Right hindlimb (tissue), 1 donor: Measurements from ENCODE around the gene CAPN7.
"Not testable (repeated sequence)": the region's sequence is repeated elsewhere in the genome, so short reads cannot be mapped to it uniquely, and the experiment has no call there.

Source experiments
- DNase-seq: peaks from one replicate; pipeline ENCODE4 v3.0.0-alpha.2; 2018

CAPN7 gene

GRCh38 chr3:15205934-15206661, at the start of gene CAPN7:
Gene CAPN7 (plus strand): TSS chr3:15206246. CDS start chr3:15206496, 250 bp downstream.
- DNase-seq: peak; percentile 97

DNA sequence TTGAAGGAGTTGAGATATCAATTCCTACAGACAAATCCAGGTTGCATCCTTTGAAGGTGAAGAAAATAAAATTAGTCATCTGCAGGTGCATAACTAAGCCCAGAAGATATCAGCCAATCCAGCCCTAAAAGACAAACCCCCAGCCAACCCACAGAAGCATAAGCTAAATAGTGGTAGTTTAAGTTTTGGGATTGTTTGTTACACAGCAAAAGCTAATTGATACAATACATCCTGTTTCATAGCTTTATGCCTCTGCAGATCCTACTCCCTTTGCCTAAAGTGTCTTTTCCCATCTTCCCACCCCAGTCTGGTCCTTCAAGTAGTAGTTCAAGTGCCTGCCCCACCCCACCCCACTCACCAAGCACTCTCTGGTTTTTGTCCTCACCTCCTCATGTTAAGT, 48.6 kb upstream of the CAPN7 start:
- no peak for DNase-seq

DNA sequence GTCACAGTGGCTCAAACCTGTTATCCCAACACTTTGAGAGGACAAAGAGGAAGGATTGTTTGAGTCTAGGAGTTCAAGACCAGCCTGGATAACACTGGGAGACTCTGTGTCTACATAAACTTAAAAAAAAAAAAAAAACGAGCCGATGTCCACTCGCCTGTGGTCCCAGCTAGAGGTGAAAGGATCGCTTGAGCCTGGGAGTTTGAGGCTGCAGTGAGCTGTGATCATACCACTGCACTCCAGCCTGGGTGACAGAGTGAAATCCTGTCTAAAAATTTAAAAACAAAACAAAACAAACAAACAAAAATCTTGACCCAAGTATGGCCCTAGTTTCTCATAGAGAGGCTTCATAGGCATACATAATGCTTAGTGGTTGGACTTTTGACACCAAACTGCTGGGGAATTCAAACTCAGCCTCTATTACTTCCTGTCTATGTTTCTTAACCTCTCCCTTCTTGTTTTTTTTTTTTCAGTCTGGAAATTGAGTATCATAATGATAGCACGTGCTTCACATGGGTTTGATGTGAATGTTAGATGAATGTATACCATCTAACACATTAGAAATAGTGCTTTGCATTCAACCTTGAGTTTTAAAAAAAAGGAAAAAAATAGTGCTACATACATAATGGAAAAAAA, 46.4 kb upstream of the CAPN7 start:
- DNase-seq: no peak

DNA sequence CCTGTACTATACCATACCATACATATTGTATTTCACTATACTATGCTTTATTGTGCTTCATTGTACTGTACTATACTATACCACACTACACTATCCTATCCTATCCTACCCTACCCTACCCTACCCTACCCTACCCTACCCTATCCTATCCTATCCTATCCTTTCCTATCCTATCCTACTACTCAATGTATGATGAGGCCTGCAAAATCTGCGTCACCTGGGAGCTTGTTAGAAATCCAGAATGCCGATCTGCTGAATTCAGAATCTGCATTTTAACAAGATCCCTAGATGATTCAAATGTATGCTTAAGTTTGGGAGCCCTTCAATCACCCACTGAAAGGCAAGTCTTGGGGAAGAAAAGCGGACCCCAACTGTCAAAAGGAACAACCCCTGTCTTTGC, 45.4 kb upstream of the CAPN7 start:
- DNase-seq: no peak

DNA sequence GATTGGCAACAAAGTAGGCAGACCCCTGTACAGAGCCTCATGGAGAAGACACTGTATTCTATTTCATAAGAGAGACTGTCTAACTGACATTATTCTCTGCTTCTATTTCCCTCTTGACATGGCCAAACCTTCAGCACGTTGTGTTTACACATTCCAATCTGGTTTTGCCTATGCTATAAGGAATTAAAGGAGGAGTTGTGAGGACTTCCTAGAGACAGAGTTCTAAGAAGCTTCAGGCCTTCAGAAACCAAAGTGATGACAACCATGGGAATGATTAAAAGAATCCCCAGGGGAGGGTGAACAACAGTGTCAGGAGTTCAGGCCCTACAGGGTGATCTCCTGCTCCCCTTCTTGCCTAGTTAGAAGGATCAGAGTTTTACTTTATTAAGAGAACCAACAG, 44.9 kb upstream of the CAPN7 start:
- DNase-seq: no peak

GRCh38 chr3:15163656-15164055, 42.4 kb upstream of the CAPN7 start:
- not testable (repeated sequence) for DNase-seq

- no peak for DNase-seq
These were observed 41.7 kb upstream of the CAPN7 start for GRCh38 chr3:15164340-15164739.

DNA sequence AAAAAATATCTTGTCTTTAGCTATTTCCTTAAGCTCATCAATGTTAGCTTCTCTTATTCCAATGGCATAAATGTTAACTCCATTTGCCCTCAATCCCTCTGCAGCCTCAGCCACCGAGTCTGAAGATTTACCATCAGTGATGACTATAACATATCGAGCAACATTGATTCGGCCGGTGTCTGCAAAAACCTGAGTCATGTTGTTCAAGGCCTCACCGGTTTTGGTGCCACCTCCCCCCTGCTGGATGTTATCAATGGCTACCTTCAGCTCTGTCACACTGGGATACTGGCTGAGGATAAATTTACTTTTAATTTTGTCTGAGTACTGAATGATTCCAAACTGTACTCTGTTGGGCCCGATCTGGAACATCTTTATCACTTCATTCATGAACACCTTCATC, 41.0 kb upstream of the CAPN7 start:
- DNase-seq: no peak

DNA sequence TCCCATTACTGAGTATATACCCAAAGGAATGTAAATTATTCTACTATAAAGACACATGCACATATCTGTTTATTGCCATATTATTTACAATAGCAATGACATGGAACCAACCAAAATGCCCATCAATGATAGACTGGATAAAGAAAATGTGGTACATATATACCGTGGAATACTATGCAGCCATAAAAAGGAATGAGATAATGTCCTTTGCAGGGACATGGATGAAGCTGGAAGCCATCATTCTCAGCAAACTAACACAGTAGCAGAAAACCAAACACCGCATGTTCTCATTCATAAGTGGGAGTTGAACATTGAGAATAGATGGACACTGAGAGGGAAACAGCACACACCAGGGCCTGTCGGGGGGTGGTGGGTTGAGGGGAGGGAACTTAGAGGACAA, 39.7 kb upstream of the CAPN7 start:
- not testable (repeated sequence) for DNase-seq

GRCh38 chr3:15171096-15171495, 35.0 kb upstream of the CAPN7 start:
- DNase-seq: no peak

- DNase-seq: no peak
These were observed 33.2 kb upstream of the CAPN7 start for GRCh38 chr3:15172806-15173205.

DNA sequence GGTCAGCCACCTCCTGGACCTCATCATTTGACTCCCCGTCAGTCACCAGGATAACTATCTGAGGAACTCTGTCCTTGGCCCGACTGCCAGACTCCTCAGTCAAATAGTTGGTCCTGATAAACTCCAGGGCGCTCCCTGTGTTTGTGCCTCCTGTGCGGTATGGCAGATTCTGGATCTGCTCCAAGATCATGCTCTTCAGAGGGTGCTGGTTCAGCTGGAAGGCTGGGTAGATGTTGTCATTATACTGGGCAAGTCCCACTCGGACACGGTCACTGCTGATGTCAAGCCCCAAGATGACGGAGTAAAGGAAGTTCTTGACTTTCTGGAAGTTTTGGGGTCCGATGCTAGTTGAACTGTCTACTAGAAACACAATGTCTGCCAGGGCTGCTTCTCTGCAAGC, 31.1 kb upstream of the CAPN7 start:
- no peak for DNase-seq

GRCh38 chr3:15175605-15176004, 30.4 kb upstream of the CAPN7 start:
- no peak for DNase-seq

DNA sequence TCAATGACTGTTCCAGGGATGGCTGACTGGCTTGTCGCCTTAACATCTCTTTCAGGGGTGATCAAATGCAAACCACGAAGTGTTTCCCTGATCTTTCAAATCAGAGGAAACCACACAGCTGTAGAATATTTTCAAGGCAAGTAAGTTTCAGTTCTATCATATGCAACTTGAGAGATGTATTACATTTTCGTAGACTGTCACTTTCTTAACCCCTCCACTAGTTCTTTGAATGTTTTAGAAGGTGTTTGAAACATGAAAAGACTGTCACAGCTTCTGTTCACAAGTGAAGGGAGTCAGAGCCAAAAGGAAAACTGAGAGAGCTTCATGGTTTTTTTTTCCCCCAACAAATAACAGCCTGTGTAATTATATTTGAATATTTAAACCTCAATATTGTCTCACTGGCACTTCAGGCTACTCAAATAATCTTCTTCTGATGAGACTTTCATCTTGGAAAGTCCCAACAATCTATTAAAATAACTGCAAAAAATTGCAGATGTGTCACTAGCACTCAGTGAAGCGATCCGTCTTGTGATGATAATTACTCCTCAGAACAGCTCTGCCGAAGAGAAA, 25.9 kb upstream of the CAPN7 start:
- no peak for DNase-seq

DNA sequence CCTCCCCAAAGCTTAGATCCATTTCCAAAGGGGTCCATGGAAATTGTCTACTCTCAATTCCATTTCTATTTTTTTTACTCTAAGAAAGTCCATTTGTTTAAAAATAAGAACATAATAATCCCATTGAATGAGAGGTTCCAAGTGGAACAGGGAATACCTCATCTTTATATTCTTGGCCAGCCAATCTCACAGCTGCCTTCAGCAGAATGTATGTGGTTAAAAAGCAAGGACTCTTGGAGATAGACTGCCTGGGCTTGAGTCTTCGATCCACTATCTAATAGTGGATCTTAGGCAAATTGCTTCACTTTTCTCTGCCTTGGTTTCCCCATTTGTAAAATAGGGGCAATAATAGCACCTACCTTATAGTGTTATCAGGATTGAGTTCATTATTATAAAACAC, 24.5 kb upstream of the CAPN7 start:
- DNase-seq: no peak

GRCh38 chr3:15181963-15182362, 24.1 kb upstream of the CAPN7 start:
- DNase-seq: no peak

DNA sequence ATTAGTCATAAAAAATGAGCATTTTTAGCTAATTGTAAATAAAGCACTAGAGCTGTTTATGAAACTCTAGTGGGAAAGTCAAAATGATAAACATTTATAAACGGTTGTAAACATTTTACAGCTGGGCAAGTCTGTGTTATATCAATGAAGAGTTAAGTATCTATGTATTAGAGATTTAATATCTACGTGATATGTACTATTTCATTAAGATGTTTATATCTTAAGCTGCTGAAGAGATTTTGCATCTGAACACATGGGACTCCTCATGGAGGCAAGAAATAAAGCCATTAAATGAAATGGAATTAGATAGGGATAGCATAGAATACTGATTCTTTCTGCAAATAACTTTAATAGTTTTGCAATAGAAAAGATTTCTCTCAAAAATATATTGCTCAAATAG, 23.0 kb upstream of the CAPN7 start:
- DNase-seq: no peak

DNA sequence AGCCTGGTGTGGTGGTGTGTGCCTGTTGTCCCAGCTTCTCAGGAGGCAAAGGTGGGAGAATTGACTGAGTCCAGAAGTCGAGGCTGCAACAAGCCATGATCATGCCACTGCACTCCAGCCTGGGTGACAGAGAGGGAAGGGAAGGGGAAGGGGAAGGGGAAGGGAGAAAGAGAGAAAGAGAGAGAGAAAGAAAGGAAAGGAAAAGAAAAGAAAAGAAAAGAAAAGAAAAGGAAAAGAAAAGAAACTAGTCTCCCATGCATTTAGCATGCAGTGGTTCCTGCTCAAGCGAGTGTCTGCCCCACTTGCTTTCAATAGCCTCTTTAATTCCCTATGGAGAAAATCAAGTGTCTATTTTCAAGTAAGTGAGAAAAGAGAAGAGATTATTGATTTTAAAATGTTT, 20.6 kb upstream of the CAPN7 start:
- no peak for DNase-seq

GRCh38 chr3:15186101-15186476, 20.0 kb upstream of the CAPN7 start:
- DNase-seq: no peak

DNA sequence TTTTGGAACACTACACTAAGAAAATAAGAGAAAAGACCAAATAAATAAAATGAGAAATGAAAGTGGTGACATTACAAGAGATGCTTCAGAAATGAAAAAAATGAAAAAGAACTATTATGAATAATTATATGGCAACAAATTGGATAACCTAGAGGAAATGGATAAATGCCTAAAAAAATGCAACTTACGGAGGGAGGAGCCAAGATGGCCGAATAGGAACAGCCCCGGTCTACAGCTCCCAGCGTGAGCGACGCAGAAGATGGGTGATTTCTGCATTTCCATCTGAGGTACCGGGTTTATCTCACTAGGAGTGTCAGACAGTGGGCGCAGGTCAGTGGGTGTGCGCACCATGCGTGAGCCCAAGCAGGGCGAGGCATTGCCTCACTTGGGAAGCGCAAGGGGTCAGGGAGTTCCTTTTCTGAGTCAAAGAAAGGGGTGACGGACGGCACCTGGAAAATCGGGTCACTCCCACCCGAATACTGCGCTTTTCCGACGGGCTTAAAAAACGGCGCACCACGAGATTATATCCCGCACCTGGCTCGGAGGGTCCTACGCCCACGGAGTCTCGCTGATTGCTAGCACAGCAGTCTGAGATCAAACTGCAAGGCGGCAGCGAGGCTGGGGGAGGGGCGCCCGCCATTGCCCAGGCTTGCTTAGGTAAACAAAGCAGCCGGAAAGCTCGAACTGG, 19.4 kb upstream of the CAPN7 start:
- DNase-seq: not testable (repeated sequence)

GRCh38 chr3:15197340-15198029, 8.6 kb upstream of the CAPN7 start:
- DNase-seq: no peak

- no peak for DNase-seq
These were observed 7.4 kb upstream of the CAPN7 start for GRCh38 chr3:15198686-15199085.

GRCh38 chr3:15199493-15200105, 6.4 kb upstream of the CAPN7 start:
- no peak for DNase-seq
